Left cardiac atrium (tissue), 4 donors: ENCODE data around the gene ADAM19. TPM values are rescaled to one million over a fixed set of nuclear protein-coding genes. Genes with fewer than 3 reads are reported as not detected.

Experiments used
- ATAC-seq, 2 donors: fragments of 200-7000 bp; cut with Tn5 transposase; one replicate each; pipeline ENCODE4 v1.9.1; 2020; ENCODE audit warnings: mild to moderate bottlenecking in 2 of 2, moderate library complexity in 2 of 2
- DNase-seq: peaks from one replicate; pipeline ENCODE4 v3.0.0-alpha.2; 2020
- intact Hi-C, 2 donors: fragments of 100-400 bp; cut with DNase I; formaldehyde crosslinking; loops; one replicate each; pipeline versions ENCODE4 v1.14.1 to v1.15.1; 2022 to 2023
- long read RNA-seq: library from polyadenylated mRNA; unstranded; transcript quantifications from one replicate; pipeline ENCODE4 v2.0.0, GENCODE V29; 2021
- total RNA-seq, 2 donors: library from RNA; stranded (reverse); fragmentation: NEBNext Ultra II Directional; extraction: Animal tissue kit (Norgen Biotek cat#: 25700); gene quantifications; one replicate each; pipeline ENCODE4 v1.2.1, GENCODE V29; 2021
- donor health status: DM: no; HTN: yes; CAD: no.
- donor health status: DM: no; HTN: yes; CAD: no; lungs with severe emphysema.
- donor health status: DM: yes; HTN: yes; CAD: no.
- donor health status: Dilated cardiomyopathy.

Gene ADAM19
- total RNA-seq = 10 to 100 TPM; 19.0 to 57.5 TPM
- long read RNA-seq, partial matches to known transcripts = 8 of 16 reads
- long read RNA-seq, other reads (novel, unspliced or antisense) = 8 of 16 reads

DNA sequence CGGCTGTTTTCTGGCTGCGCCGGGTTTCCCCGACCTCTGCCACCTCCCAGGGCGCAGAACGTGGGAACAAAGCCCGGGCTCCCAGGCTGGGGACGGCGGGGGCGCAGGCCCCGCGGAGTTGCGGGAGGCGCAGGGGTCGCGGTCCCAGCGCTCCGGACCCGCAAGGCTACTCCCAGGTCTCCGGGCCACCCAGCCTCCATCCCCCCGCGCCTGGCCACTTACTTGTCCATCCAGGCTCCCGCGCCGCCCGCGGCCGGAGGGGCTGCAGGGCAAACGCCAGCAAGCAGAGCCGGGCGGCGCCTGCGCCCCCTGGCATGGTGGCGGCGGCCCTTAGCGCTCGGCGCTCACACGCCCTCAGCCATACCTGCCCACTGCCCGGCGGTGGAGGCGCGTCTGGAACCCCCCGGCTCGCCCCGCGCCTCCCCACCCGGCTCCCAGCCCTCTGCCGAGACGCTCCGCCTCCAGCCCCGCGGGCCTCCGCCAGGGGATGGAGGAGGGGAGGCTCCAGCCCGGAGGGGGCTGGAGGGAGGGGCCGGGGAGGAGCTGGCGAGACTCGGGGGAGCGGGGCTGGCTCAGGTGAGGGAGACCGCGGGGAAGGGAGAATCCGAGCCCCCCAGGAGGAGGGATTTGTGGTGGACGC is at the start of gene ADAM19:
TSS of gene ADAM19 (minus strand) at position 395 of the 640 bp plus-strand sequence. CDS start at position 316, 79 bp downstream.
- peak; percentile 62 for DNase-seq
- intact Hi-C loops = loop anchor here (5.0 to 10.0 kb wide), 2 partner anchors 51 to 63 kb away; no protein-coding TSS in a partner anchor
- ATAC-seq = peak; percentile 89 to 93

DNA sequence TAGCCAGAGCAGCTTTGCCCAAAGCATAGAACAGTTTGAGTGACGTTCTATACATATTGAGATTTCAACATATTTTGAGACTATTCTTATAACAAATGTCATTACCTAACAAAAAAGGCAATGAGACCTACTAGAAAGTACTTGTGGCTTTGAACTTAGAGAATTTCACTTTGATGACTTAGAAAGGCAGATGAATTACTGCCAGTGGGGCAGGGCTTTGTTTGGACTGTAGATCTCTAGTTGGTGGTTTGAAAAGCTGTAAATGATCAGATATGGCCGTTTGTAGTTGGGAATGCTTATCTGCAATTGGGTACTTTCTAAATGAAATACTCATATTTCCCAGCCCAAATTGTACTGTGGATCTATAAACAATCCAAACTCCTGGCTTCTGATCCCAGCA is 48.6 kb upstream of the ADAM19 start:
- ATAC-seq (no peak), DNase-seq (no peak)
- intact Hi-C loops = no loop called here

DNA sequence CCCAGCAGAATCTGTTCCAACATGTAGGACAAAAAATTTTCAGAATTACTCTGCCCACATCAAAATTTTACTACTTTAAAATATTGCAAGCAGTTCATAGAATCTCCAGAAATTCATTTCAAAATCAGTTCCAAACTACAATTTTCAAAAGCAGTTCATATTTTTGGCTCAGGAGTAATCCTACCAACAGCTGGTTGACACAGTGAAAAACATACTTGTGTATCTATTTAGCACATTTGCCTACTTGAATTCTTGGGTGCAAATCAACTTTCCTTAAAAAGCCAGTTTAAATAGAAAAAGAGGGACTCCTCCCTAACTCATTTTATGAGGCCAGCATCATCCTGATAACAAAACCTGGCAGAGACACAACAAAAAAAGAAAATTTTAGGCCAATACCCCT is 45.2 kb upstream of the ADAM19 start:
- DNase-seq (no peak), ATAC-seq (no peak)
- intact Hi-C loops = no loop called here

DNA sequence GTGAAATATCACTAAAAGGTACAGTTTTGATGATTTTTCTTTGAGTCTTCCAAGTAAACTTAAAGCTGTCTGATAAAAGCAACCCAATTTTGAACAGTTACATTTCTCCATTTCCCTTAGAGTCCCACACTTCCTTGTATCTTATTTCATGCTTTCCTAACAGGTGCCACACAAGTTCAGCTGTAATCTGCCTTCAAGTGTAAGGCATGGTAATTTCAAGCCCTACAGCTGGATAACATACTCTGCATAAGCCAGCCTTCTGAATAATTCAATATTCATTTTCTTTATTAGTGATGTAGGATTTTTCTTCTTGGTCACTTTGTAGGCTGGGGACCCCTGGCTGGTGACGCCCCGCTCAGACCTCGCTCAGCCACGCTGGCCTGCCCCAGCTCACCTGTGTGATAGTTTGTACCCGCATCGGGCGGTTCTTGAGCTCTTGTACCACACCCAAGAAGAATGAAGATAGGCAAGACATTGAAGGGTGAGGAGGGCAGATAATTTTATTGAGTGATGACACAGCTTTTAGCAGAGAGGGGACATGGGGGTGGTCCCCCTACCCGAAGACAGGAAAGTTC is 42.7 kb upstream of the ADAM19 start:
- intact Hi-C loops = no loop called here
- DNase-seq = no peak
- no peak for ATAC-seq

GRCh38 chr5:157616785-157617184 is 41.2 kb upstream of the ADAM19 start:
- intact Hi-C loops = no loop called here
- DNase-seq (no peak), ATAC-seq (no peak)

DNA sequence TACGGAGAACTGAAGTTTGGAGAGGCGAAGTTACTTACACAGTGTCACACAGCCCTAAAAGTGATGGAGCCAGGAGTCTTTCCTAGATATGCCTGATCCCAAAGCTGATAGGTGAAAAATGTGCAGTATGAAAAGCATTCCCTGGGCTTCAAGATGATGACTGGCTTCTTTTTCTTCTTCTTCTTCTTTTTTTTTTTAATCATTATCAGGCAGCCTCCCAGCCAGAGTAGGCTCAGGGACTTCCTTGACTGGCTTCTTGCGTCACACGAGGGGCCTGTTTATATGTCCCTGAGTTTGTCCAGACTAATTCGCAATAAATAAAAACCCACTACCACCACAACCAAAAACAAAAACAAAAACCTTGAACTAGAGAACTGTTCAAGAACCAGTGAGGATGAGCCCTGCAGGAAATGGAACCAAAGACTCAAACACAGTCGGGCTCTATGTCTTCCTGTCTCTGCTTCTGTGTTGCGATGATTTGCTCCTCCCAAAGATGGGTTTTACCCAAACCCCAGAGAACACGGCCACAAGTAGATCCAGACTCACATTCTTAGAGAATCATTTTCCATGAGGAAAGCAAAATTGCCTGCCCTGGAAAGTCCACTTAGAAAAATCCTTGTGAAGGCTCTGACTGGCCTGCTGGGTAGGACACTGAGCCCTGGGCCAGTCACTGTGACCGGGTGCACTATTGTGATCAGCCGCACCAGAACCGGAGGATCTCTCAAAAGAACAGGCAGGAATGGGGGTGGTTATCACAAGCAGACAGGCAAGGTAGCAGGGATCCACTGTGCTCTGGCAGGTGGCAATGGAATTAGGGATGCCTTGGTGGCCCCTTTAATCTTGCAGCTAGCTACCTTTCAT is 38.0 kb upstream of the ADAM19 start:
- DNase-seq (no peak), ATAC-seq (no peak)
- intact Hi-C loops = no loop called here

- intact Hi-C loops = no loop called here
- DNase-seq = no peak
- ATAC-seq = no peak
These were observed 37.0 kb upstream of the ADAM19 start for GRCh38 chr5:157612581-157612980.

DNA sequence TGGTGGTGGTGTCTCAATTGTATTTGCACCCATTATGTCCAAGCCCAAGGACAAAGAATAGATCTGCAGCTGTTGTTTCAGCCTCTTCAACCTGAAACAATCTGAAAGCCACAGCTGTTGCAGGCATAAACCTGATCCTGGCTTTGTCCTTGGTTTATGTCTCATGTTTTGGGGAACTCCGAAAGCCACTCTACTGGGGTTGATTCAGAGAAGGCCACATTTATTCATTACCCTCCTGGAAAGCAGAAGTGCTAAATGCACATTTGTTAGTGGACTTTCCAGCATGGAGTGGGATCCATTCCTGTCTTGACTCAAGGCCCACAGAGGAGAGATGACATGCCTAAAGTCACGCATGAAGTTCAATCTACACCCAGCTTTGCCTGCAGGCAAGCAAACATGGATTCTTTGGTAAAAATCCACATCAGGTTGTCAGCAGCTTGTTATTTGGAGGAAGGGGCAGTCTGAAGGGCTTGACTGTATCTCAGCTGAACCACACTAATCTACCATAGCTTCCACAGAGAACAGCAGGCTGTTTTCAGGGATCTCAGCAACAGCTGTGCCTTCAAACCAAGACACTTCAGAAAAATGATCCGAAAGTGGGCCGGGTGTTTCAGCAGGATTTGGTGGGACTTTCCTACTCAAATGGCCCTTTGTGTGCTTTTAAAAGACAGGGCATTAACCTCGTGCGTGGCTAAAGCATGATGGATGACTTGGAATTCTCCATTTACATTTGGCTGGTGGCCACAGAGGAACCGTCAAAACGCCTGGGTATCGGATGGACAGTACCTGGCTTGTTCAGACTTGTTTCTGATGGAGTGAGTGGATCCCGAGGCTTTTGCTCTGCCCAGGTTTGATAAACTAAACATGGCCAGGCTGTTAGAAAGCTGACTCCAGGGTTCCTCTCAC is 36.2 kb upstream of the ADAM19 start:
- DNase-seq = no peak
- intact Hi-C loops = no loop called here
- ATAC-seq = no peak

DNA sequence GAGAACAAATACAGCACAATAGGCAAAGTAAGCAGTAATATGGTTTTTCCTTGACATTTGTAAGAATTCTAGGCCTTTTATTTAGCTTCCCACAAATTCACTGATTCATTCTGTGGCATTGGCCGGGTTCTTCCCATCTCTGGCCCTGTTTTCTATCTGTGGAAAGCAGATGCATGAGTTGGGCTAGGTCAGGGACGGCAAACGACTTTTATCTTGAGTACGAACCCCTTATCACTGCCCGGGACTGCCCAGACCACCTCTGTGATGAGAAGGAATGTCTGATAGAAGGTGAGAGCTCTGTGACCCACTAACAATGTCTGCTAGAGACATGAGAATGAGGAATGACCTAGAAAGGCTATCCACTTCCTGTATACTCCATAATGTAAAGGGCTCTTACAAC is 35.4 kb upstream of the ADAM19 start:
- no peak for DNase-seq
- intact Hi-C loops = no loop called here
- ATAC-seq = no peak

GRCh38 chr5:157608972-157609565 is 33.5 kb upstream of the ADAM19 start:
- intact Hi-C loops = no loop called here
- ATAC-seq (no peak), DNase-seq (no peak)

GRCh38 chr5:157607371-157608161 is 32.0 kb upstream of the ADAM19 start:
- ATAC-seq = peak in 1 of 2 donors; percentile 27
- no peak for DNase-seq
- intact Hi-C loops = no loop called here

GRCh38 chr5:157606046-157606445 is 30.5 kb upstream of the ADAM19 start:
- DNase-seq = no peak
- intact Hi-C loops = no loop called here
- ATAC-seq = no peak

DNA sequence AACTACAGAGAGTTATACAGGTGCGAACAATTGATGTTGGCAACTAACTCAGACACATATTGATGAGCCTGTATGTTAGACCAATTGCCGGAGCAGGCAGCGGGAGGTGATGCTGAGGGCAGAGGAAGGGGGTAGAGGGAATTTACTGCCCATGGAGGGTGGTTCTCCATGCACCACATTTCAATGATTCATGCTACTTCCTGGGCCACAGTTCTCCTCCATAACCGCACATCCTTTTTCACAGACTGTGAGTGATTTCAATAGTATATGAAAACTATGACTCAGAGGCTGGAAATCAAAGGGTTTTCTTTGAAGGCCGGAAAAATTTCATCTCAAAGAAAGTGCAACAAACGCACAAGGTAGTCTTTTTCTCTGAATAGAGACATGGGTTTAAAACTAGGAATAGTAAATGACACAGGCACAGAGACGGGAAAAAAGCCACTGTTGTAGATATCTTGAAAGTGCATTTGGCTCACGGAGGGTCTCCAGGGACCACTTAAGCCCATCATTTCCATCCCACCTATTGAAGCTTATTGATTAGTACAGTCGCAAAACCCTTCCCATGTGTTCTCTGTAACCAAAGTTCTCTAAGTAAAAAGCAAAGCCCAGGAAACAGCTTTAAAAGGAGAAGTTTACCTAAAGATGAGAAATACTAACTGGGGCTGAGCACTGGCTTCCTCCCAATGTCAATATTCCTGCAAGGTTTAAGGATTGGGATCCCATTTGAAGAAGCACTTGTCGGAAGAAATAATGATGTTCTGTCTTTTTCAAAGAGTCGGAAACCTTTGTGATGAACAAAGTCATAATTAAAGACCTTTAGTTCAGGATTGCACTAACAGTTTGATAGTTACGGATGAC is 28.0 kb upstream of the ADAM19 start:
- intact Hi-C loops = no loop called here
- ATAC-seq (peak in 1 of 2 donors; percentile 69), DNase-seq (no peak)

DNA sequence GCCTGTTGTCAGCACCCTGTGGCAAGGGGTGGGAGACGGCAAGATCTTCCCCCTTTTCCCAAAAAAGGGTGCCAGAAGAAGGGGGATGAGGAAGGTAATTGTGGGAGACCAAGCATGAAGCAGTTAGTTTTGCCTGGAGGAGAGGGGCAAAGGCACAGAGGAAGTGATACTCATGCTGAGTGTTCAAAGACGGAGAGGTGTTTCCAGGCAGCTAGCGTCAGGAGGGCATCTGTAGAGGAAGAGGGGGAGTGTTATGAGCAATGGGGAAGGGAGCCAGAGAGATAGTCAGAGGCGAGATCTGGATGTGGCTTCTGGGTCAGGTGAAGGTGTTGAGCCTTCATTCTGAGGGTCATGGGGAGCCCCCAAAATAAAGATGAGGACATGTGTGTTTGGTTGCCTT is 26.9 kb upstream of the ADAM19 start:
- intact Hi-C loops = no loop called here
- ATAC-seq (peak in 1 of 2 donors; percentile 56), DNase-seq (no peak)

DNA sequence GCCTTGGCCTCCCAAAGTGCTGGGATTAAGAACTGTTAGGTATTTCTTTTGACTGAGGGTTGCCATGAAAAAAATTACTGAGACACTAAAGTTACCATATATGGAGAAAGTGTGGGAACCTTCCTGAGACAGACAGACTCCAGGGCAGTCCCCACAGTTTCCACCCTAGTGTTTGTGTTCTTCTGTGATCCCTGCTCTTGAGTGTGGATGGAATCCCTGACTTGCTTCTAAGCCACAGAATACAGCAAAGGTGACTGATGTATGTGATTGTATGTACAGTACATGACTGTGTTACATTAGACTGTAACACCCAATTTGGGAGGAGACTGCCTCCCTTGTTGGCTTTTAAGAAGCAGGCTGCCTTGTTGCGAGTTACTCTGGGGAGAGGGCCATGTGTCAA is 24.7 kb upstream of the ADAM19 start:
- intact Hi-C loops = no loop called here
- DNase-seq (no peak), ATAC-seq (no peak)

GRCh38 chr5:157599565-157599964 is 24.0 kb upstream of the ADAM19 start:
- ATAC-seq (no peak), DNase-seq (no peak)
- intact Hi-C loops = no loop called here

DNA sequence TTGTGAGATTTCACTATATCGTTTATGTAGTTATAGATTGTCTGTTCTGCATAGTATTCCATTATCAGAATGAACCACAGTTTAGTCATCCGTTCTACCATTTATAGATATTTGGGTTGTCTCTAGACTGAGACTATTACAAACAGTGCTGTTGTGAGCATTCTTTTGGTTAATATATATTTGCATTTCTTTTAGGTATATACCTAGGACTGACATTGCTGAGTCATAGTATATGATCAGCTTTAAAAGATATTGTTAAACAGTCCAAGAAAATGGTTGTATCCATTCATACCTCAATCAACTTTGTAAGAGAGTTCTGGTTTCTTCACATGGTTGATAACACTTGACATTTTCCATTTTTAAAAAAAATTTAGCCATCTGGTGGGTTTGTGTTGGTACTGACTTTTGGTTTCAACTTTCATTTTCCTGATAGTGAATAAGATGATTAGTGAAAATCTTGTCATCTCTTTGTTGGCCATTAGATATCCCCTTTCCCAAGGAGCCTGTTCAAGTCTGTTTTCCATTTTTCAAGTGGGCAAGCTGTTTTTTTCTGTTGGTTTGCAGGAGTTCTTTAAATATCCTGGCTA is 22.9 kb upstream of the ADAM19 start:
- intact Hi-C loops = no loop called here
- ATAC-seq = no peak

More for the DNA sequence above, 22.9 kb upstream of the ADAM19 start:
- no peak for DNase-seq
